HTERT RPE-1 (cell line): ENCODE data around the gene BAZ1B.
"Not testable (repeated sequence)": the region's sequence is repeated elsewhere in the genome, so short reads cannot be mapped to it uniquely, and the experiment has no call there.

ENCODE experiments used
- in situ Hi-C: fragments of 300-500 bp; cut with MboI; formaldehyde crosslinking; loops from 4 replicates; pipeline ENCODE4 v1.14.3; 2020; ENCODE audit warnings: low sequenced_read_pairs

The BAZ1B gene

GRCh38 chr7:73447121-73447733 is 74.9 kb downstream of the BAZ1B start:
- in situ Hi-C loops = no loop called here

DNA sequence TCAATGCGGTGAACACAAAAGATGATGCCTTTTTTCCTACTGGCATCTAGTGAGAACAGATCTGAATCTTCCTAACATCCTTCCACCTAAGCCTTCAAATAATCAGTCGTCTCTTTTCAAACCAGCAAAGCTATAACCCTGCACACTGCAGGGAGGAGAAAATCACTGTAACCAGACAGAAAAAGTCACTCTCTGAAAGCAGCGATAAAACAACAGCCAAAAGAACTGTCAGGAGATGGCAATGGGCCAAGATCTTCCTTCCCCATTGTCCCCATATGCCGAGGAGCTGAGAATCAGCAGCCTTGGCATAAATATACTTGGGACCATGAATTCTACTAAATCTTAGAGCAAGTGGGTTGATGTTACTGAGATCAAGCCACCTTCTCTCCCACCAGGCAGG is 75.4 kb downstream of the BAZ1B start:
- in situ Hi-C loops = no loop called here

- in situ Hi-C loops = no loop called here
Measured at GRCh38 chr7:73443548-73444255, 78.4 kb downstream of the BAZ1B start.

DNA sequence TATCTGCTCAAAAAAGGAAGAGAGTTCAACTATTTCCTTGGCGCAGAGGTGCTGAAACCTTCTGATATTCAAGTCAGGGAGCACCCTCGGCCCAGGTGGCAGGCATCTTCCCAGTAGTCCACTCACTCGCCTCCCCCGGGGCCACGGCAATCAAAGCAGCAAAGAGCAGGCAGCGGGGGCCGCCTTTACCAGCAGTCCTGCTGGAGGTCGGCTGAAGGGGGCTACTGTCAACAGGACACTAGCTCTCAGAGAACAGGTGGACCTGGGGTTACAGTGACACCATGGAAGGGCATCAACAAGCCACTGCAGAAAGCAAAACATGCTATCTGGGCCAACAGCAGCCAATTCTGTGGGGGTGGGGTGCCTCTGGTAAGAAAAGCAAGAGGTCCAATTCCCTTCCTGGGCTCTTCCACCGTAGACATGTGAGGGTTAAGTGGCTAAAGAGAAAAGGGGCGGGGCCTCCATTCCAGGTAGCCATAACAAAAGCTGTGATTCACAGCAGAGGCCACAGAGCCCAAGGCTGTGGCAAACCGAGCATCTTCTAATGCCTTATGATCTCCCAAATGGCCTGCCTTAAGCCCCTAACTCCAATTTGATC is 79.1 kb downstream of the BAZ1B start:
- in situ Hi-C loops = no loop called here

DNA sequence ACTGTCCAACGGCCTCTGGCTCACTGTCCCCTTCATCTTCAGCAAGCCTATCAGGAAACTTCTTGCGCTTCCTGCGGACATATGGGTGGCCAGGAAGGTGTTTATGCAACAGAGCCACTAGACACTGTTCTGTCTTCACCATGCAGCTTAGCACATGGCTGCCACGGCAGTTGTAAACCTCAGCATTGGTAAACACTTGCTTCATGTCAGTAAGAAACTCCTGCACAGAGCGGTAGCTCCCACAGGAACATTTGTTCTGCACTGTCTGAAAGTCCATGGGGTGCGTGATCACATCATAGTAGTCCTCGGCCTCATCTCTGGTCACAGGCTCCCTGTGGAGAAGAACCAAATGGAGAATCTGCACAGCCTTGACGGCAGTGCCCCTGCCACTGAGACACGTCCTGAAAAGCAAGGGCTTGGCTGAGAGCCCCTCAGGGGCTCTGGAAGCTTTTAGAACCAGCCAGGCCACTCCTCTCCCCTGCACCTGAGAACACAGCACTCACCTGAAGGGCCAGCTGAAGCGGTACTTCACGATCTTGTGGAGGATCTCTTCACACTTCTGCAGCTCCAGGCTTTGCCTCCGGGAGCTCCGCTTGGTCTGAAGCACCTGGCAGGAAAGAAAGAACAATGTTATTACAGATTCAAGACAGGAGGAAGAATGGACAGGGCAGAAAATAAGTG is 79.7 kb downstream of the BAZ1B start:
- in situ Hi-C loops = no loop called here

GRCh38 chr7:73439410-73439704 is 82.7 kb downstream of the BAZ1B start:
- in situ Hi-C loops = no loop called here

GRCh38 chr7:73438547-73439409 is 83.3 kb downstream of the BAZ1B start:
- in situ Hi-C loops = no loop called here

- in situ Hi-C loops = no loop called here
Measured at GRCh38 chr7:73437621-73438416, 84.3 kb downstream of the BAZ1B start.

DNA sequence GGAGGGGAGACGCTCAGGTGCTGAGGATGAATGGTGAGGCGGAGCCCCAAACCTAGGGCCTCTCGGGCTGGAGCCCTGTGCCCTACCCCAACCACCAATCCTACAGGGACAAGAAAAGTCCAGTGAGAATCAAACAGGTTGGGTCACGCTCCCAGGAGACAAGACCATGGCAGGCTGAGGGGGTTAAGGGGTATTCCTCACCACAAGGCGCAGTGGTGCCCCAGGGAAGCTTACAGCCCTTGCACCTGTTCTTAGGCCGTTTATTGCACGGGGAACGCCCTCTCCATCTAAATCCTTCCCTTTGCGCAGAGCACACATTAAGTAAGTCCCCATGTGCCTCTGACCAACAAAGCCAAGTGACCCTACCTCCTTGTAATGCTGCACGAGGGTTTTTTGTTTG is 85.0 kb downstream of the BAZ1B start:
- in situ Hi-C loops = no loop called here

DNA sequence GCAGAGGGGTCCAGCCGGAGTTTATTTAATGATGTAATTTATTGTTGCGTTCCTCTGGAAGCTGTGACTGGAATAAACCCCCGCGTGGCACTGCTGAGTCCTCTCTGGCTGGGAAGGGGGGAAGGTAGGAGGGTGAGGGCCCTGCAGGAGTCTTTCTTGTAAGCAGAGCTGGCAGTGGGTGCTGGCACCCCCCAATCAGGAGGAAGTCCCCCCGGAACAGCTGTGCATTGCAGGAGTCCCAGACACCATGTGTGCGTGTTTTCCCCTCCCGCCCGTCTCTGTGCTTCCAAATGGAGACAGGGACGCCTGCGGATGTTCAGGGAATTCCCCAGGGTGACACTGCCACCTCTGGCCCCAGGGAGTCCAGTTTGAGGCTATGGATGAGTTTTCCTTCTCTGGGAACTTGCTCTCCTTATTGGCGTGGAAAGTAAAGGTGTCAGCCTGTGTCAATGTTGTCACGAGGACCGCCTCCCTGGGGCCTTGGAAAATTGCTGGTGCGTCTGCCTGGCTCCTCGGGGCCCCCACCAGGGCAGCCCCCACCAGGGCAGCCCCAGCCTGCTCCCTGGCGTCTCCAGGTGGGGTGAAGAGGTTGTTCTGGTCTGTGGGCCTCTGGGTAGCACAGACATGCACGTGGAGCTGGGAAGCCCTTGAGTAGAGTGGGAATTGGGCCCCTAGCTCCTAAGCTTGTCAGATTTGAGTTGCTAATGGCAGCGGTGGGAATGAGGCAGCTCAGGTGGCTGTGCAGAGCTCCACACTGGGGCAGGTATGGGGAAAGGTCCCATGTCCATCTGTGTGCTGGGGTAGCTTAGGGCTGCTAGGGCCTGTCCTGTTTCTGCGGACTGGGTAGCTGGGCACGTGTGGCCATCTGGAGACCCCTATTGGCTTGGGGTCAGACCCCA is 85.8 kb downstream of the BAZ1B start:
- in situ Hi-C loops = no loop called here

DNA sequence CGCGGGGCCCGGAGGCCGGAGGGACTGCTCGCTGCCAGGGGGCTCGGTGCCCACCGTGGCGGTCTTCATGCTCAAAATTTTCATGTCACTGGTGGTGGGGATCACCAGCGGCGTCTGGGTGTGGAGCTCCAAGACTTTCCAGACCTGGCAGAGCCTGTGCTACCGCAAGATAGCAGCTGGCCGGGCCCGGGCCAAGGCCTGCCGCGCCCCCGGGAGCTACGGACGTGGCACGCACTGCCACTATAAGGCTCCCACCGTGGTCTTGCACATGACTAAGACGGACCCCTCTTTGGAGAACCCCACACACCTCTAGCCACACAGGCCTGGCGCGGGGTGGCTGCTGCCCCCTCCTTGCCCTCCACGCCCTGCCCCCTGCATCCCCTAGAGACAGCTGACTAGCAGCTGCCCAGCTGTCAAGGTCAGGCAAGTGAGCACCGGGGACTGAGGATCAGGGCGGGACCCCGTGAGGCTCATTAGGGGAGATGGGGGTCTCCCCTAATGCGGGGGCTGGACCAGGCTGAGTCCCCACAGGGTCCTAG is 86.6 kb downstream of the BAZ1B start:
- in situ Hi-C loops = no loop called here

DNA sequence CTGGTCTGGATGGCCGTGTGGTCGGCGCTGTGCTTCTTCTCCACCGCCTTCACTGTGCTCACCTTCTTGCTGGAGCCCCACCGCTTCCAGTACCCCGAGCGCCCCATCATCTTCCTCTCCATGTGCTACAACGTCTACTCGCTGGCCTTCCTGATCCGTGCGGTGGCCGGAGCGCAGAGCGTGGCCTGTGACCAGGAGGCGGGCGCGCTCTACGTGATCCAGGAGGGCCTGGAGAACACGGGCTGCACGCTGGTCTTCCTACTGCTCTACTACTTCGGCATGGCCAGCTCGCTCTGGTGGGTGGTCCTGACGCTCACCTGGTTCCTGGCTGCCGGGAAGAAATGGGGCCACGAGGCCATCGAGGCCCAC is 87.4 kb downstream of the BAZ1B start:
- in situ Hi-C loops = no loop called here

DNA sequence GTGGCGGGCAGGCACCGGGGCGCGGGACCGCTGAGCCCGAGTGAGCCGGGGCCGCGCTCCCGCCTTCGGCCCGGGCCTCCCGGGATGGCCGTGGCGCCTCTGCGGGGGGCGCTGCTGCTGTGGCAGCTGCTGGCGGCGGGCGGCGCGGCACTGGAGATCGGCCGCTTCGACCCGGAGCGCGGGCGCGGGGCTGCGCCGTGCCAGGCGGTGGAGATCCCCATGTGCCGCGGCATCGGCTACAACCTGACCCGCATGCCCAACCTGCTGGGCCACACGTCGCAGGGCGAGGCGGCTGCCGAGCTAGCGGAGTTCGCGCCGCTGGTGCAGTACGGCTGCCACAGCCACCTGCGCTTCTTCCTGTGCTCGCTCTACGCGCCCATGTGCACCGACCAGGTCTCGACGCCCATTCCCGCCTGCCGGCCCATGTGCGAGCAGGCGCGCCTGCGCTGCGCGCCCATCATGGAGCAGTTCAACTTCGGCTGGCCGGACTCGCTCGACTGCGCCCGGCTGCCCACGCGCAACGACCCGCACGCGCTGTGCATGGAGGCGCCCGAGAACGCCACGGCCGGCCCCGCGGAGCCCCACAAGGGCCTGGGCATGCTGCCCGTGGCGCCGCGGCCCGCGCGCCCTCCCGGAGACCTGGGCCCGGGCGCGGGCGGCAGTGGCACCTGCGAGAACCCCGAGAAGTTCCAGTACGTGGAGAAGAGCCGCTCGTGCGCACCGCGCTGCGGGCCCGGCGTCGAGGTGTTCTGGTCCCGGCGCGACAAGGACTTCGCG is 88.0 kb downstream of the BAZ1B start:
- in situ Hi-C loops = no loop called here

DNA sequence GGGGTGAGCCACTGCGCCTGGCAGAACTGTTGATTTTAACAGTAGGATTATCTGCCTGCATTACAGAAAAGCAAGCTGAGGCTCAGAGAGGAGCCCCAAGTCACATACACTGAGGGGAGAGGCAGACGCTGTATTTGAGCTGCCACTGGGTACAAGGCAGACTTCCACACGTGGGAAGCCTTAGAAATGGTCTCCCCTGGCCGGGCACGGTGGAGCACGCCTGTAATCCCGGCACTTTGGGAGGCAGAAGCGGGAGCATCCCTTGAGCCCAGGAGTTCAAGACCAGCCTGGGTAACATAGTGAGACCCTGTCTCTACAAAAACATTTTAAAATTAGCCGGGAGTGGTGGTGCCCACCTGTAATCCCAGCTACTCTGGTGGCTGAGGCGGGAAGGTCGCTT is 89.4 kb downstream of the BAZ1B start:
- in situ Hi-C loops = no loop called here

GRCh38 chr7:73431041-73431835 is 90.9 kb downstream of the BAZ1B start:
- in situ Hi-C loops = no loop called here

- in situ Hi-C loops = not testable (repeated sequence)
Measured at GRCh38 chr7:73430540-73430939, 91.6 kb downstream of the BAZ1B start.

DNA sequence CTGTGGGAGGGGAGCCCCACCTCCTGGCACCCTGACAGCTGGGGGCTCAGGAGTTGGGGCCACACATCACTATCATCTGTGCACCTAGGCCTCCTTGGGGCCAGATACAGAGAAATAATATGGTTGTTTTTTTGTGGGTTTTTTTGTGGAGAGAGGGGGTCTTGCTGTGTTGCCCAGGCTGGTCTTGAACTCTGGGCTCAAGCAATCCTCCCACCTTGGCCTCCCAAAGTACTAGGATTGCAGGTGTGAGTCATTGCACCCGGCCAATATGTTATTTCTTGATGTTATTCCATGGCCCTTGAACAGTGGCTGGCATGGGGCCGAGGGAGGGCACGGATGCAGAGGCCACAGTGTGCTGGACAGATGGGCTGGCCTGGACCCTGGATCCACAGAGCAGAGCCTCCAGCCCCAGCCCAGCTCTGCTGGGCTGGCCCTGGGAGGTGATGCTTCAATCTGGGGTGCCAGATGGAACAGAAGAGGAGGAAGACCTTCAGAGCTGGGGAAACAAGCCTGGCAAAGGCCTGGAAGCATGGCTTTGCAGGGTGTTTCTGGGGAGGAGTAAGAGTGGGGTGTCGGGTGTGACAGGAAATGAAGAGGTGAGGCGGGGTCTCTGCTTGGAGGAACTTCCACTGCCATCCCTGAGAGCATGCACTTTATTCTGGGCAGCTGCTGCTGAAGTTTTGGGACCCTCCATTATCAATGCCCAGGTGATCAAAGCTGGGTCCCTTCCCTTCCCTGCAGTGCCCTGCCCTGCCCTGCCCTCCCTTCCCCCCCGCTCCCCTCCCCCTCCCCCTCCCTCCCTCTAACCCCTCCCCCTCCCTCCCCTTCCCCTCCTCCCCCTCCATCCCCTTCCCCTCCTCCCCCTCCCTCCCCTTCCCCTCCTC is 92.2 kb downstream of the BAZ1B start:
- in situ Hi-C loops = no loop called here
